ENCODE measurements around the gene ARAF. TPM values are rescaled to one million over a fixed set of nuclear protein-coding genes. Genes with fewer than 3 reads are reported as not detected.

Gene ARAF
- total and polyA plus RNA-seq, 2 of the 8 experiments (the other 6 are each of a cell fraction or from before 2014, with no cell fraction given): 39.0 to 45.2 TPM

DNA sequence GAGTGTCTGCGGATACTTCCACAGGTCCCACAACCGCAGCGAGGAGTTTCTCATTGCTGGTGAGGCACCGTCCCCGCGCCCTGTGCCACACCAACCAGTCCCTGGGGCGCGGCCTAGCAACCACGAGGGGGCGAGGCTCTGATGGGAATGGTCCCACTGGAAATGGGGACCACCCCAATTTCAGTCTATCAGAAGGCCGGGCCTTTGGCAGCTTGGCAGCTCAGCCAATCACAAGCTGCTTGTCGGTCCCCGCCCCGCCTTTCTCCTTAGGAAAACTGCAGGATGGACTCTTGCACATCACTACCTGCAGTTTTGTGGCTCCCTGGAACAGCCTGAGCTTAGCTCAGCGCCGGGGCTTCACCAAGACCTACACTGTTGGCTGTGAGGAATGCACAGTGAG, 24.3 kb downstream of the ARAF start:
- Histone ChIP-seq H3K9me3 (ENCODE audit: insufficient read depth in 2 of 2, low read depth in 1 of 2, low read length in 1 of 2) (no peaks in the 10 kb centered on the region), H4K20me1 (replicated peaks in 1 of 2; ENCODE audit: control insufficient read depth in 1 of 2, insufficient read depth in 2 of 2, low read length in 2 of 2) (no peaks in the 10 kb centered on the region), H3K4me3 (ENCODE audit: extremely low read depth in 1 of 4, insufficient read depth in 2 of 4, low read depth in 3 of 4, low read length in 4 of 4) (no peak overlapping the region), H4K5ac (ENCODE audit: insufficient read length, low read depth, low read length) (no peak overlapping the region), H3K14ac (ENCODE audit: insufficient read length) (no peak overlapping the region), H3K4me1 (replicated peaks in 1 of 4; ENCODE audit: control insufficient read depth in 3 of 4, insufficient read depth in 4 of 4, low read length in 3 of 4) (peaks cover 0 to 3% (median 2%) of the 10 kb centered on the region in 4 experiments; a peak in 2 of 7 replicates), H2BK20ac (ENCODE audit: low read length) (no peak overlapping the region), H3K4ac (replicated peaks; ENCODE audit: insufficient read length, low read depth, low read length) (no peak overlapping the region), H3K79me1 (ENCODE audit: low read depth, low read length) (no peaks in the 10 kb centered on the region), H3K4me2 (ENCODE audit: insufficient read depth in 1 of 2, low read depth in 2 of 2, low read length in 2 of 2) (no peak overlapping the region), H4K8ac (ENCODE audit: extremely low read depth, insufficient read depth, low read length) (no peak overlapping the region), H3K9ac (replicated peaks in 1 of 4; ENCODE audit: extremely low read depth in 1 of 4, low read depth in 3 of 4, low read length in 3 of 4) (no peak overlapping the region), H3K27ac (ENCODE audit: low read depth, low read length) (no peak overlapping the region), H3K18ac (ENCODE audit: extremely low read depth, low read length) (no peak overlapping the region), H3K23me2 (ENCODE audit: low read depth, low read length) (no peaks in the 10 kb centered on the region; the same call in 1 of the 2 replicates), H4K91ac (replicated peaks; ENCODE audit: insufficient read length, low read length) (no peak overlapping the region), H2AK5ac (ENCODE audit: low read depth, low read length) (no peak overlapping the region), H3K36me3 (ENCODE audit: control insufficient read depth in 2 of 4, insufficient read depth in 4 of 4, low read length in 3 of 4) (no peaks in the 10 kb centered on the region; a peak in 1 of 8 replicates), H2BK5ac (ENCODE audit: low read depth, low read length) (no peak overlapping the region), H3K23ac (ENCODE audit: insufficient read length) (no peak overlapping the region), H3K27me3 (replicated peaks in 1 of 4; ENCODE audit: control insufficient read depth in 3 of 4, extremely low read depth in 1 of 4, insufficient read depth in 3 of 4, low read length in 3 of 4) (no peaks in the 10 kb centered on the region), H3K79me2 (ENCODE audit: control insufficient read depth in 1 of 2, insufficient read depth in 2 of 2, low read length in 2 of 2) (no peaks in the 10 kb centered on the region), H2BK15ac (ENCODE audit: low read length) (no peak overlapping the region), H3K56ac (replicated peaks; ENCODE audit: insufficient read length, low read depth, low read length) (no peak overlapping the region), H2AFZ (ENCODE audit: low read length) (no peak overlapping the region), H2BK120ac (replicated peaks; ENCODE audit: low read depth, low read length) (no peak overlapping the region), H2BK12ac (ENCODE audit: low read depth, low read length) (no peak overlapping the region)
- ChIA-PET CTCF (ENCODE audit: partially characterized antibody) (interaction anchor here (0.8 to 1.5 kb wide), 3 partner anchors 44 to 165 kb away, joined by 3 to 4 read pairs (median 3); no protein-coding TSS in a partner anchor), POLR2A (ENCODE audit: partially characterized antibody) (interaction anchor here (0.7 to 0.8 kb wide), 2 partner anchors 12 to 43 kb away, joined by 3 to 5 read pairs; no protein-coding TSS in a partner anchor)
- no peak for DNase-seq (ENCODE audit: low read depth in 1 of 2, low spot score in 2 of 2)
- TF ChIP-seq, protein P1, sequence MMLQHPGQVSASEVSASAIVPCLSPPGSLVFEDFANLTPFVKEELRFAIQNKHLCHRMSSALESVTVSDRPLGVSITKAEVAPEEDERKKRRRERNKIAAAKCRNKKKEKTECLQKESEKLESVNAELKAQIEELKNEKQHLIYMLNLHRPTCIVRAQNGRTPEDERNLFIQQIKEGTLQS (IDR thresholded peaks at IDR 0.05; ENCODE audit: insufficient read depth, low read depth, low read length): no peak
- TF ChIP-seq KDM4A (IDR thresholded peaks at IDR 0.05; ENCODE audit: low read depth, low read length, severe bottlenecking): no peak
- TF ChIP-seq TAF7 (optimal IDR thresholded peaks at IDR 0.05; ENCODE audit: borderline replicate concordance, low read depth, low read length): no peak
- TF ChIP-seq RAD21 (IDR thresholded peaks at IDR 0.05 in 1 of 2, conservative IDR thresholded peaks at IDR 0.05 in 1 of 2; ENCODE audit: low read depth in 2 of 2, low read length in 2 of 2): peak in 1 of 2 experiments; percentile 20; a peak in 1 of 4 replicates
- TF ChIP-seq BRCA1 (IDR thresholded peaks at IDR 0.05; ENCODE audit: low read depth, low read length): no peak
- FAIRE-seq: no peak
- 70% methylated on average over 11 of the region's 16 CpGs; no CpG with 5 or more reads in 1 of the 2 experiments for WGBS, 2 experiments (ENCODE audit: extremely low coverage in 1 of 2, insufficient coverage in 1 of 2, insufficient read length in 1 of 2, insufficient replicate concordance in 2 of 2, low coverage in 1 of 2, low lambda C conversion rate in 2 of 2, missing lambda C conversion rate in 1 of 2)

Measured in H1 (cell line).